ENCODE results near the gene PLEKHA8.

Gene PLEKHA8

DNA sequence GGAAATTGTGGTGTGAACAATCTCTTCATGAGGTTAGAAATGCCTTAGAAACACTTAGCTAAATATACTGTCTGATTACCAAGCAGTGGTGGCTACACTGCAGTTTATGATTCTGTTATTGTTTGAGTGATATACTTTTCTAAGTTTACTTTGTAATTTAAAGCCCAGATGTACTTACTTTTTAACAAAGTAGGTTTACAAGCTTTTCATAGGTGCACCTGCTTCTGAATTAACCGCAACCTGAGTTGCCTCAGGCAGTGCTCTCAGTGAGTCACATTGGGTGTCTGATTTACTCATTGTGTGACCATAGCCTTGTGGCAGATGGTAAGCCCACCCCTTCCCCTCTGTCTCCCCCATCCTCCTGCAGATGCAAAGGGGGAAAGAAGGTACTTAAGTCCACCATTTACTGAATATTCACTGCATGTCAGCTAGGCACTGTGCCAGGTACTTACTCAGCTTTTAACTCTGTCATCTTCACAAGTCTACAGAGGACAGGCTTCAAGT is 115.6 kb downstream of the PLEKHA8 start:
- H4K20me1 ChIP-seq (ENCODE audit: control insufficient read depth, insufficient read depth, low read depth, low read length) = no peaks in the 10 kb centered on the region
- H3K36me3 ChIP-seq (ENCODE audit: control insufficient read depth, low read length) = no peaks in the 10 kb centered on the region
- no peaks in the 10 kb centered on the region for H3K9me3 ChIP-seq (ENCODE audit: control insufficient read depth, insufficient read depth, low read length)
- no peak overlapping the region for H3K4me2 ChIP-seq (ENCODE audit: low read length)
- peaks cover 23% of the 10 kb centered on the region for H3K4me1 ChIP-seq (ENCODE audit: control insufficient read depth, low read length)
- H3K9me2 ChIP-seq (replicated peaks; ENCODE audit: control insufficient read depth, low read length) = no peaks in the 10 kb centered on the region
- peaks cover 4% of the 10 kb centered on the region; the same call in 1 of the 2 replicates for H3F3A ChIP-seq (ENCODE audit: control insufficient read depth, insufficient read depth)
- no peaks in the 10 kb centered on the region for H3K79me2 ChIP-seq (ENCODE audit: control insufficient read depth, low read length)
- H3K27ac ChIP-seq (ENCODE audit: low read depth, low read length) = no peak overlapping the region
- H3K27me3 ChIP-seq (ENCODE audit: control insufficient read depth, low read length) = no peaks in the 10 kb centered on the region
- TF ChIP-seq EZH2phosphoT487 (IDR thresholded peaks at IDR 0.05; ENCODE audit: borderline replicate concordance, low read length) = no peak
- TF ChIP-seq, protein P1, sequence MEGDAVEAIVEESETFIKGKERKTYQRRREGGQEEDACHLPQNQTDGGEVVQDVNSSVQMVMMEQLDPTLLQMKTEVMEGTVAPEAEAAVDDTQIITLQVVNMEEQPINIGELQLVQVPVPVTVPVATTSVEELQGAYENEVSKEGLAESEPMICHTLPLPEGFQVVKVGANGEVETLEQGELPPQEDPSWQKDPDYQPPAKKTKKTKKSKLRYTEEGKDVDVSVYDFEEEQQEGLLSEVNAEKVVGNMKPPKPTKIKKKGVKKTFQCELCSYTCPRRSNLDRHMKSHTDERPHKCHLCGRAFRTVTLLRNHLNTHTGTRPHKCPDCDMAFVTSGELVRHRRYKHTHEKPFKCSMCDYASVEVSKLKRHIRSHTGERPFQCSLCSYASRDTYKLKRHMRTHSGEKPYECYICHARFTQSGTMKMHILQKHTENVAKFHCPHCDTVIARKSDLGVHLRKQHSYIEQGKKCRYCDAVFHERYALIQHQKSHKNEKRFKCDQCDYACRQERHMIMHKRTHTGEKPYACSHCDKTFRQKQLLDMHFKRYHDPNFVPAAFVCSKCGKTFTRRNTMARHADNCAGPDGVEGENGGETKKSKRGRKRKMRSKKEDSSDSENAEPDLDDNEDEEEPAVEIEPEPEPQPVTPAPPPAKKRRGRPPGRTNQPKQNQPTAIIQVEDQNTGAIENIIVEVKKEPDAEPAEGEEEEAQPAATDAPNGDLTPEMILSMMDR (IDR thresholded peaks at IDR 0.05; ENCODE audit: low read depth, low read length, poor library complexity, severe bottlenecking) = no peak
- H3K4me3 ChIP-seq (ENCODE audit: low read length) = no peak overlapping the region

DNA sequence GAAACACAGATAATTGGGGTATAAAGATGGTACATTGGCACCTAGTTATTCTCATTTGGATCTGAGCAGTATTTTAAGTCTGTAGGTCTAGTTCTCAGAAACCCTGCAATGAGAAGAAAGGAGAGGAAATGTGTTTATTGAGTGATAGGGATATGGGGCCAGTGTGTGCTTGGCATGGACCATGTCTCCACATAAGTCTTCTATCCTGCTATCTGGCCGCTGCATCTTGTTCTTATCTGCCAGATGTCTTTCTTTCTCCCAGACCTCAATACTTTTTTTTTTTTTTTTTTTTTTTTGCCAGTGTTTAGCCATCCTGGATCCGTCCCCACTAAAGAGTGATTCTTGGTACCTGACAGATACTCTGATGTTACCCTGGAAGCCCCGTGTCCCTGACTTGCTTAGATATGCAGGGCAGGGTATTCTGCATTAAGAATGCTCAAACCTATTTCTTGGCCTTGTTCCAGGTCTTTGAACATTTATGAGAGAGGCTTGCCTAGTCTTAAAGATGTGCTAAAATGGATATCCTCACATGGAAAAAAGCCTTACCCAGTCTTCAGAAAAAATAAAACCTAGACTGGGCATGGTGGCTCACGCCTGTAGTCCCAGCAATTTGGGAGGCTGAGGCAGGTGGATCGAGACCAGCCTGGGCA is 116.6 kb downstream of the PLEKHA8 start:
- no peaks in the 10 kb centered on the region for H4K20me1 ChIP-seq (ENCODE audit: control insufficient read depth, insufficient read depth, low read depth, low read length)
- no peak for TF ChIP-seq EZH2phosphoT487 (IDR thresholded peaks at IDR 0.05; ENCODE audit: borderline replicate concordance, low read length)
- TF ChIP-seq, protein P1 (IDR thresholded peaks at IDR 0.05; ENCODE audit: low read depth, low read length, poor library complexity, severe bottlenecking) = no peak
- H3K27ac ChIP-seq (ENCODE audit: low read depth, low read length) = no peak overlapping the region
- H3K4me2 ChIP-seq (ENCODE audit: low read length) = no peak overlapping the region
- no peaks in the 10 kb centered on the region for H3K9me2 ChIP-seq (replicated peaks; ENCODE audit: control insufficient read depth, low read length)
- H3K27me3 ChIP-seq (ENCODE audit: control insufficient read depth, low read length) = no peaks in the 10 kb centered on the region
- peaks cover 30% of the 10 kb centered on the region for H3K4me1 ChIP-seq (ENCODE audit: control insufficient read depth, low read length)
- peaks cover 4% of the 10 kb centered on the region; the same call in 1 of the 2 replicates for H3F3A ChIP-seq (ENCODE audit: control insufficient read depth, insufficient read depth)
- H3K36me3 ChIP-seq (ENCODE audit: control insufficient read depth, low read length) = no peaks in the 10 kb centered on the region
- no peaks in the 10 kb centered on the region for H3K9me3 ChIP-seq (ENCODE audit: control insufficient read depth, insufficient read depth, low read length)
- no peaks in the 10 kb centered on the region for H3K79me2 ChIP-seq (ENCODE audit: control insufficient read depth, low read length)
- H3K4me3 ChIP-seq (ENCODE audit: low read length) = no peak overlapping the region

DNA sequence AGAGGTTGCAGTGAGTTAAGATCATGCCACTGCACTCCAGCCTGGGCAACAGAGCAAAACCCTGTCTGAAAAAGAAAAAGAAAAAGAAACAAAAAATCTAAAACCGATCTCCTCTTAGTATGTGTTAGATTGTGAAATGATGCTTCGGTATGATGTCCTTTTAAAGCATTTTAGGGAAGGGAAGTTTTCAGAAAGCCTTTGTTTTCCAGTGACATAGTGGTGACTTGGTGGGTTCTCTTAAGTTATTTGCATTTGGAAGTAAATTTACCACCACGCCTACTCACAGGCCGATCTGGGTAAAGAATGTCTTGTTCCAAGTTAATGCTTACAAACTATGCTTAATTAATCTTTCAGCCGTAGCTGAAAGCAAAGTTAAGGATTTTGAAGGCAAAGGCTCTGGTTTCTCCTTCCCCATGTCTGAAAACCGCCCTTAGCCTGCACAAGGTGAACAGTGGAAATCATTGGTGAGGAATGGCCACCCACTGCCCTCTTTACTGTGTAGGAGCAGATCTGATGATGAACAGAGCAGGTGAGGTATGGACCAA is 117.3 kb downstream of the PLEKHA8 start:
- H3K9me3 ChIP-seq (ENCODE audit: control insufficient read depth, insufficient read depth, low read length) = no peaks in the 10 kb centered on the region
- no peaks in the 10 kb centered on the region for H3K9me2 ChIP-seq (replicated peaks; ENCODE audit: control insufficient read depth, low read length)
- H3K4me3 ChIP-seq (ENCODE audit: low read length) = no peak overlapping the region
- H3K4me2 ChIP-seq (ENCODE audit: low read length) = no peak overlapping the region
- H3K4me1 ChIP-seq (ENCODE audit: control insufficient read depth, low read length) = peaks cover 30% of the 10 kb centered on the region
- no peaks in the 10 kb centered on the region for H3K36me3 ChIP-seq (ENCODE audit: control insufficient read depth, low read length)
- no peak for TF ChIP-seq EZH2phosphoT487 (IDR thresholded peaks at IDR 0.05; ENCODE audit: borderline replicate concordance, low read length)
- TF ChIP-seq, protein P1 (IDR thresholded peaks at IDR 0.05; ENCODE audit: low read depth, low read length, poor library complexity, severe bottlenecking) = no peak
- H3F3A ChIP-seq (ENCODE audit: control insufficient read depth, insufficient read depth) = peaks cover 4% of the 10 kb centered on the region; the same call in 1 of the 2 replicates
- H3K79me2 ChIP-seq (ENCODE audit: control insufficient read depth, low read length) = no peaks in the 10 kb centered on the region
- H3K27me3 ChIP-seq (ENCODE audit: control insufficient read depth, low read length) = no peaks in the 10 kb centered on the region
- no peaks in the 10 kb centered on the region for H4K20me1 ChIP-seq (ENCODE audit: control insufficient read depth, insufficient read depth, low read depth, low read length)
- no peak overlapping the region for H3K27ac ChIP-seq (ENCODE audit: low read depth, low read length)

All from DOHH2 (cell line).